NAMALWA (cell line): ENCODE results near the gene CRYBG3.
A peak's percentile ranks its signal among the peaks of the same experiment; 100 is the strongest.
"Not testable (repeated sequence)": the region's sequence is repeated elsewhere in the genome, so short reads cannot be mapped to it uniquely, and the experiment has no call there.

Experiments used
- DNase-seq: peaks from one replicate; pipeline ENCODE4 v3.0.0-alpha.2; 2015; ENCODE audit warnings: low spot score

CRYBG3 gene

GRCh38 chr3:97821774-97822358, at the start of gene CRYBG3:
Gene CRYBG3 (plus strand): TSS chr3:97822011. CDS start chr3:97822207, 196 bp downstream.
- DNase-seq, result peak; percentile 90

GRCh38 chr3:97772926-97773325, 48.9 kb upstream of the CRYBG3 start:
- no peak for DNase-seq

- no peak for DNase-seq
Observed at GRCh38 chr3:97778152-97778551, 43.7 kb upstream of the CRYBG3 start.

GRCh38 chr3:97793420-97794019, 28.3 kb upstream of the CRYBG3 start:
- DNase-seq, result peak; percentile 74

DNA sequence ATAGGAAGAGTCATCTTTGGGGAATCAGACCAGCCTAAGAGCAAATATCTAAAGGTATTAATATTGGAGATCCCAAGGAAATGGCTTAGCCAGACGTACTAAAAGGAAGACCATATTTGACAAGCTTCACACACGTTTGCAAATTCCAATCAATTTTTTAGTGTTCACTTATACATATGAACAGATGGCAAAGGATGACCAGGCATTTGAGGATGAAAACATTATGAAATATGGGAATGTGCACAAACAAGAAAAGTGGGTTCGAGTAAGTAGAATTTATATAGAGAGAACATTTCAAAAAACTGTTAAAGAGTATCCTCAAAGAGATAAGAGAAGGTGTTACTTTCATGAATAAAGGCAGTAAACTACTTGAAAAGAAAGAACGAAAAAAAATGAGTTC, 25.9 kb upstream of the CRYBG3 start:
- no peak for DNase-seq

- no peak for DNase-seq
Observed at GRCh38 chr3:97804471-97804870, 17.3 kb upstream of the CRYBG3 start.

DNA sequence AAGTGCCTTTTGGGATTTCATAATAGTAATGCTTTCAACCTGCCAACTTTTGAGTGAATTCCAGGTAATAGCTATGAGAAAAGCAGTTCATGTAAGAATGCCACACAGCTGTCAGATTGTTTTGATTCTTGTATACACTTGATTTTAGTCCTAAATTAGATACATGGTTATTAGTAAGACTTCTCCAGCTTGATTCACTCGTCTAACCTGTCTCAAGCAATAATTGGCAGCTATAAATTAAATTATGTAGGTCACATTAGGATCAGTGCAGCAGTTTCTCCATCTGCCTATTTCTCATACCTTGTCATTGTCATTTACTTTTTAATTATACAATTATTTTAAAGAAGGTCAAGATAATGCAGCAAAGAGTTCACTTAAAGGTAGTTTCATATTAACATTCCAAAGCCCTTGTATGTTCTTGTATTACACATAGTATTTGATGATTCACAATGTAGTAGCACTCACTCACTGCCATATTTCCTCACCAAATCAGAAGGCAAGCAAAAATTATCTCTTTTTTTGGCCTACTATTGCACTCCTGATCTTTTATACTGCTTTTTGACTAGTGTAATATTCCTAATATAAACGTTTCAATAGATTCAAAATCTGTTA, 10.9 kb upstream of the CRYBG3 start:
- DNase-seq, result no peak

- no peak for DNase-seq
Observed at GRCh38 chr3:97815149-97815917, 6.5 kb upstream of the CRYBG3 start.

DNA sequence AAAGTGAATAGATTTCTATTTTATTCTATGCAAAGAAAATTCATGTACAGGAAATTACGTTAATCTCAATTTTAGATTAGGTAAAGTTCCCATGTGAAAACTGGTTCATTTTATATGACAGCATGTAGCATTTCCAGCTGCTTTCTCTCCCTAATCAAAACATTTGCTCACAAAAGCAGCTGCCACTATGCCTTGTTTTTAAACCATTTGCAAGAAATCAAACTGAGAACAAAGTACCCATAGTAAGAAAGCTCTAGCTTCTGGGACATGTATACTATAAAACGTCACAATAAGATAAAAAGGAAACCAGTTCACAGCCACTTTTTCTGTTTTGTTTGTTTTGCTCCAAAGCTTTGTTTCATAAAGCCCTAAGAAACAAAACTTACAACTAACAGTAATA, 5.0 kb upstream of the CRYBG3 start:
- no peak for DNase-seq

- no peak for DNase-seq
Observed at GRCh38 chr3:97817965-97818364, 3.8 kb upstream of the CRYBG3 start.

DNA sequence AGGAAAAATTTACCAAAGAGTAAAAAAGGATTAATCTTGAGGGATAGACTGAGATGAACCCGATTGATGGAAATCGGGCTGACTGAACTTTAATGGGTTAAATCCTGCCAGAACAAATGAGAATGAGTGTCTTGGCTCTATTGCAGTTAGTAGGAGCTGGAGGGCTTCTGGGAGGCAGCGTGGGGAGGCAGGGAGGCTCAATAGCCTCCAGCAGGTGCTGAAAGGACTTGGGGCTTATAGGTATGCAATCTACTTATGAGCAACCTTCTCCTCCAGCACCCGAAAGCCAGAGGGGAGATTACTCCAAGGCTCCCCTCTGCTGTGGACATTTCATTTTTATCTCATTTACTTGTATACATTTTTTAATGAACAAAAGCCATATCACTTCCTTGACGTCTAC, 1.0 kb upstream of the CRYBG3 start:
- DNase-seq, result no peak

GRCh38 chr3:97821287-97821773, 481 bp upstream of the CRYBG3 start:
- no peak for DNase-seq

- peak; percentile 16 for DNase-seq
Observed at GRCh38 chr3:97822359-97822775, 556 bp downstream of the CRYBG3 start.

DNA sequence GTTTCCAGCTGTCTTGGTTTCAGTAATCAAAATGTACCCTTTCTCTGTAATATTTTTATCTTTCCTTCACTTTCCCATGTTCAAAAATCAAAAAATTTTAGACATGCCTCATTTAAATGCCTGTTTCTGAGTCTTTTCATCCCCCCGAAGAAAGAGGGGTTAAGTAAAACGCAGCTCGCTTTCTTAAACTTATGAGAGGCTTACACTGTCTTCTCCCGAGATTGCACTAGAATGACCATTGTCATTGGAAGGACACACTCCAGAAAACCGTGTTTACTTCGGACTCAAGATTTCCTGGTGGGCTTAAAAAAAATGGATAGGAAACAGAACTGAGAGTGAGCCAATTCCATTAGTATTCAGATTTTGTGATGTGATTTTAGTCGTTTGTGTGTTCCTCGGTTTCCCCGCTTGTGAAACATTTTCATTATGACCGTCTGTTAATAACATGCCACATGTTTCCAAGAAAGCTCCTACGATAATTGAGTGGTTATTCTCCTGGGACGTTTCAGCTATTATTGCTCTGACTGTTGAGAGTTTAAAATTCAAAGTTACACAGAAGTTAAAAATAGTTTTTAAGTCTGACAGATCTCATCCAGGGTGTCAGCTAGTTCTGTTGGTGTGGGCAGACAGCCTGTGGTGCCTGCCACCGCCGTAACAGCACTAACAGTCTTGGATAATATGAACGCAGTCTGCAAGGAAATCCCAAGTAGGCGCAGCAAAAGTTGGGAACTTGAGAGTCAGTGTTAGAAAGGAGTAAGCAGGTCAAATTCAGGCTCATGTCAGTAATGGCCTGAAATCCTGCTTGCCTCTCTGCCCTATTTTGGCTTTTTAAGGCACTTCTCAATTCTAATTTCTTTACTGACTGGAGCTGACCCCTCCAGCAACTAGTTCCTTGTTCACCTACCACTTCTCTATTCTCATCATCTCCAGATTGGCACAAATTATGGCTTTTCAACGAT, 1.5 kb downstream of the CRYBG3 start:
- DNase-seq, result no peak

GRCh38 chr3:97825101-97825500, 3.3 kb downstream of the CRYBG3 start:
- DNase-seq, result no peak

DNA sequence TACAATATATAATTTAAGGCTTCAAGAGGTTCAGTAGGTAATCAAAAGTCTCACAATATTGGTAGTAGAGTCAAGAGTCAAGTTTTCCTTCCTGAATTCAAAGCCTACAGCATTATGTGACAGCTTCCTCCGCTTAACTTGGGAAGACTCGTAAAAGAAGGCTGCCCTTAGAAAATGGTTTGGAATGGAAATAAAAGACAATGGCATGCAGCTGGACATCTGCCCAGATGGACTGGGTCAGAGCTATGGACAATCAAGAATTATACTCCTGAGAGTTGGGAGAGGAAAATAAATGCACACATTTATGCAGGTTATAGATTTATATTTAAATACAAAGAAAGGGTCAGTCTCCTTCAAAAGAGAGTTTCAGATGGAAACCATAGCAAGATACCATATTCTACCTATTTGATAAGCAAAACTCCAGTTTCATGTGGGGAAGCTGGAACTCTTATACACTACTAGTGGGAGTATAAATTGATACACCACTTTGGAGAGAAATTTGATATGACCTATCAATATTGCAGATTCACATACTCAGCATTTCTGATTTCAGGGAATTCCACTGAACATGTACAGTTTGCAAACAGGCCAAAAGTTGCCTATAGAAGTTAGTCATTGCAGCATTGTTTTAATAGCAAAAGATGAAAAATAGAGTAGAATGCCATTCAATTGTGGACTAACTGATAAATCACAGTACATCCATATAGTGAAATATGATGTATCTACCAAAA, 6.1 kb downstream of the CRYBG3 start:
- no peak for DNase-seq

- DNase-seq, result no peak
Observed at GRCh38 chr3:97829198-97829597, 7.4 kb downstream of the CRYBG3 start.

DNA sequence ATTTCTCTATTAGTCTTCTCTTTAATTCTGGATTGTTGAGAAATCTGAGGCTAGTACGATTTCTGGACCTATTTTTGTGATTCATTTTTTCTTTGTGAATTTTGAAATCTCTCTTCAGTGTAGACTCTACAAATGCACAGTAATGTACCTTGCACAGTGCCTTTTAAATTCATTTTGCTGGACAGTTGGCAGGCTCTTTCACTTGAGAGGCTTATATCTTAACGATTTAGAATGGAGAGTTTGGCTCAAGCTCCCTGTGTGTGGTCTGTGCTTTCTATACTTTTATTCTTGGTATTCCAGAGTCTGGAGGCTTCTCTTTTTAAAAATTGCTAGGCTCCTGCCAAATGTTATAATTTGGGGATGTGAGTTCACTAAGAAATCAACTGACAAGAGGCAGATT, 8.8 kb downstream of the CRYBG3 start:
- DNase-seq, result no peak

DNA sequence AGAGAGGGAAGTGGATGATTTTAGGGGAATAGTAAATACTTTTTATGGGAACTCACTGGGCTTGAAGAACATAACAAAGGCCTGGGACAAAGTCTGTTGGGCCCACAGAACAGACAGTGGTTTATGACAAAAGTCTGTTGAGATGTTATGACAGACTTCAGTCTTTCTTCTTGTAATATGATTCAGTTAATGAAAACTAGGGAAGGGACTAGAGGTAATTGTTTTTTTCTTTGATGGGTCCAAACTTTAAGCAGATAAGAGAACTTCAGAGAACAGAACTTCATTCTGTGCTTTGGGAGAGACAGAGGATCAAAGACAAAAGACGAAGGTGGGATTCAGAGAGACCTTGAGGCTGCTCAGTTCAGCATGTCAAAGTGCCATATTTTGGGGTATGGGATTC, 9.3 kb downstream of the CRYBG3 start:
- DNase-seq, result no peak

DNA sequence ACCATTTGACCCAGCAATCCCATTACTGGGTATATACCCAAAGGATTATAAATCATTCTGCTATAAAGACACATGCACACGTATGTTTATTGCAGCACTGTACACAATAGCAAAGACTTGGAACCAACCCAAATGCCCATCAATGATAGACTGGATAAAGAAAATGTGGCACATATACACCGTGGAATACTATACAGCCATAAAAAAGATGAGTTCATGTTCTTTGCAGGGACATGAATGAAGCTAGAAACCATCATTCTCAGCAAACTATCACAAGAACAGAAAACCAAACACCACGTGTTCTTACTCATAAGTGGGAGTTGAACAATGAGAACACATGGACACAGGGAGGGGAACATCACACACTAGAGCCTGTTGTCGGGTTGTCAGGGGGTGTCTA, 11.4 kb downstream of the CRYBG3 start:
- DNase-seq, result not testable (repeated sequence)

GRCh38 chr3:97835761-97836160, 13.9 kb downstream of the CRYBG3 start:
- DNase-seq, result no peak
